ENCODE results near the gene VSTM4. TPM values are rescaled to one million over a fixed set of nuclear protein-coding genes. Genes with fewer than 3 reads are reported as not detected.

The VSTM4 gene

GRCh38 chr10:48970654-48971053 is 144.7 kb downstream of the VSTM4 start:
- Histone ChIP-seq H2BK120ac (ENCODE audit: low read depth, low read length) (no peak overlapping the region), H3K36me3 (ENCODE audit: control insufficient read depth, insufficient read depth, low read length) (no peaks in the 10 kb centered on the region), H3K27me3 (ENCODE audit: insufficient read depth, low read length, poor library complexity) (no peaks in the 10 kb centered on the region), H3K4me2 (ENCODE audit: low read length) (no peak overlapping the region), H3K23ac (ENCODE audit: low read length) (no peak overlapping the region), H3K79me1 (ENCODE audit: low read length) (no peaks in the 10 kb centered on the region), H3K4me1 (ENCODE audit: control insufficient read depth, low read depth, low read length) (no peaks in the 10 kb centered on the region), H3K4me3 (ENCODE audit: low read length) (no peak overlapping the region), H3K18ac (ENCODE audit: low read length) (no peak overlapping the region), H2BK15ac (replicated peaks; ENCODE audit: low read depth) (no peak overlapping the region), H3K56ac (ENCODE audit: low read length) (no peak overlapping the region), H3K27ac (ENCODE audit: low read depth, low read length) (no peak overlapping the region), H4K5ac (ENCODE audit: low read length) (no peak overlapping the region), H3K4ac (ENCODE audit: low read depth, low read length) (no peak overlapping the region), H3K9ac (ENCODE audit: low read length) (no peak overlapping the region), H3K79me2 (ENCODE audit: control insufficient read depth, insufficient read depth, low read length) (no peaks in the 10 kb centered on the region), H2AK5ac (ENCODE audit: low read length) (no peak overlapping the region), H4K8ac (ENCODE audit: low read depth, low read length) (no peak overlapping the region), H2BK5ac (ENCODE audit: low read length) (no peak overlapping the region)
- WGBS (ENCODE audit: extremely low coverage, insufficient coverage, low lambda C conversion rate) = no CpG with 5 or more reads among the region's 4 CpGs
- no peak for DNase-seq

DNA sequence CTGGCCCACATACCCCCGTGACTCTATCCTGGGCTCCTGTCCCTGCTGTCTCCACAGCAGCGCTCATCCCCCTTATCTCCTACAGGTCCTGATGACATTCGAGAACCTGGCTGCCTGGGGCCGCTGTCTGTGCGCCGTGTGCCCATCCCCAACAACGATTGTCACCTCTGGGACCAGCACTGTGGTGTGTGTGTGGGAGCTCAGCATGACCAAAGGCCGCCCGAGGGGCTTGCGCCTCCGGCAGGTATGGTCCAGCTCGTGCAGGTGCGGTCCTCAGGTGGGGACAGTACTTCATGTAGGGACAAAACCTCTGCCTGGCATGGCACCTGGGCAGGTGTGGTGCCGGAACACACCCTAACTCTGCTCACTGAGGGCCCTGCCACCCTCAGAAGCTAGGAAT is 145.3 kb downstream of the VSTM4 start:
- WGBS (ENCODE audit: extremely low coverage, insufficient coverage, low lambda C conversion rate) = no CpG with 5 or more reads among the region's 14 CpGs
- Histone ChIP-seq H3K79me1 (ENCODE audit: low read length) (no peaks in the 10 kb centered on the region), H4K5ac (ENCODE audit: low read length) (no peak overlapping the region)

GRCh38 chr10:48968036-48968435 is 147.3 kb downstream of the VSTM4 start:
- Histone ChIP-seq H3K79me2 (ENCODE audit: control insufficient read depth, insufficient read depth, low read length) (no peaks in the 10 kb centered on the region), H3K9ac (ENCODE audit: low read length) (no peak overlapping the region), H3K4me1 (ENCODE audit: control insufficient read depth, low read depth, low read length) (no peaks in the 10 kb centered on the region), H3K79me1 (ENCODE audit: low read length) (no peaks in the 10 kb centered on the region), H4K8ac (ENCODE audit: low read depth, low read length) (no peak overlapping the region), H2AK5ac (ENCODE audit: low read length) (no peak overlapping the region), H3K4me2 (ENCODE audit: low read length) (no peak overlapping the region), H3K56ac (ENCODE audit: low read length) (no peak overlapping the region), H3K4ac (ENCODE audit: low read depth, low read length) (no peak overlapping the region), H3K27ac (ENCODE audit: low read depth, low read length) (no peak overlapping the region), H2BK5ac (ENCODE audit: low read length) (no peak overlapping the region), H2BK120ac (ENCODE audit: low read depth, low read length) (no peak overlapping the region), H3K36me3 (ENCODE audit: control insufficient read depth, insufficient read depth, low read length) (no peaks in the 10 kb centered on the region), H3K18ac (ENCODE audit: low read length) (no peak overlapping the region), H3K23ac (ENCODE audit: low read length) (no peak overlapping the region), H4K5ac (ENCODE audit: low read length) (no peak overlapping the region), H3K27me3 (ENCODE audit: insufficient read depth, low read length, poor library complexity) (no peaks in the 10 kb centered on the region), H2BK15ac (replicated peaks; ENCODE audit: low read depth) (no peak overlapping the region), H3K4me3 (ENCODE audit: low read length) (no peak overlapping the region)
- whole genome bisulfite sequencing (ENCODE audit: extremely low coverage, insufficient coverage, low lambda C conversion rate) = no CpG with 5 or more reads among the region's 3 CpGs
- no peak for DNase-seq

More for the DNA sequence above, 145.3 kb downstream of the VSTM4 start:
- no peak overlapping the region for H2AK5ac ChIP-seq (ENCODE audit: low read length)
- H3K36me3 ChIP-seq (ENCODE audit: control insufficient read depth, insufficient read depth, low read length) = no peaks in the 10 kb centered on the region
- H3K56ac ChIP-seq (ENCODE audit: low read length) = no peak overlapping the region
- no peak overlapping the region for H3K9ac ChIP-seq (ENCODE audit: low read length)
- H2BK15ac ChIP-seq (replicated peaks; ENCODE audit: low read depth) = no peak overlapping the region
- H3K4ac ChIP-seq (ENCODE audit: low read depth, low read length) = no peak overlapping the region
- H3K79me2 ChIP-seq (ENCODE audit: control insufficient read depth, insufficient read depth, low read length) = no peaks in the 10 kb centered on the region
- H4K8ac ChIP-seq (ENCODE audit: low read depth, low read length) = no peak overlapping the region
- H2BK120ac ChIP-seq (ENCODE audit: low read depth, low read length) = no peak overlapping the region
- no peaks in the 10 kb centered on the region for H3K4me1 ChIP-seq (ENCODE audit: control insufficient read depth, low read depth, low read length)
- H3K23ac ChIP-seq (ENCODE audit: low read length) = no peak overlapping the region
- no peak overlapping the region for H3K4me2 ChIP-seq (ENCODE audit: low read length)
- no peak overlapping the region for H2BK5ac ChIP-seq (ENCODE audit: low read length)
- no peaks in the 10 kb centered on the region for H3K27me3 ChIP-seq (ENCODE audit: insufficient read depth, low read length, poor library complexity)
- no peak overlapping the region for H3K27ac ChIP-seq (ENCODE audit: low read depth, low read length)
- H3K18ac ChIP-seq (ENCODE audit: low read length) = no peak overlapping the region
- no peak overlapping the region for H3K4me3 ChIP-seq (ENCODE audit: low read length)
- DNase-seq = no peak

- Histone ChIP-seq H2BK120ac (ENCODE audit: low read depth, low read length) (no peak overlapping the region), H3K56ac (ENCODE audit: low read length) (no peak overlapping the region), H3K4me3 (ENCODE audit: low read length) (no peak overlapping the region), H3K4me1 (ENCODE audit: control insufficient read depth, low read depth, low read length) (no peaks in the 10 kb centered on the region), H3K9ac (ENCODE audit: low read length) (no peak overlapping the region), H3K79me2 (ENCODE audit: control insufficient read depth, insufficient read depth, low read length) (no peaks in the 10 kb centered on the region), H3K27ac (ENCODE audit: low read depth, low read length) (no peak overlapping the region), H3K27me3 (ENCODE audit: insufficient read depth, low read length, poor library complexity) (no peaks in the 10 kb centered on the region), H3K23ac (ENCODE audit: low read length) (no peak overlapping the region), H4K8ac (ENCODE audit: low read depth, low read length) (no peak overlapping the region), H2BK15ac (replicated peaks; ENCODE audit: low read depth) (no peak overlapping the region), H3K79me1 (ENCODE audit: low read length) (no peaks in the 10 kb centered on the region), H4K5ac (ENCODE audit: low read length) (no peak overlapping the region), H3K4ac (ENCODE audit: low read depth, low read length) (no peak overlapping the region), H3K36me3 (ENCODE audit: control insufficient read depth, insufficient read depth, low read length) (no peaks in the 10 kb centered on the region), H3K18ac (ENCODE audit: low read length) (no peak overlapping the region), H2AK5ac (ENCODE audit: low read length) (no peak overlapping the region), H3K4me2 (ENCODE audit: low read length) (no peak overlapping the region), H2BK5ac (ENCODE audit: low read length) (no peak overlapping the region)
- DNase-seq = peak; percentile 37
- WGBS (ENCODE audit: extremely low coverage, insufficient coverage, low lambda C conversion rate) = no CpG with 5 or more reads among the region's 4 CpGs
Measured at GRCh38 chr10:48965460-48965859, 149.9 kb downstream of the VSTM4 start.

Small RNA genes within 50 kb of the gene (small RNA-seq; reads per million reads assigned to genes)
- not detected for gene MIR4294 (ENCODE audit: insufficient read depth)

Data from mesendoderm (in vitro differentiated cells).